Liver (tissue), 3 donors: ENCODE results near the gene KDM5B.

Experiments used
- CTCF ChIP-seq: fragments of 150-350 bp; IDR thresholded peaks from 2 replicates; pipeline ENCODE4 v1.5.1; 2017; ENCODE audit warnings: improper control_type of control experiment, low read depth, low read length; ENCODE audit not compliant: missing input control
- FOXA1 ChIP-seq: IDR thresholded peaks from 2 replicates; pipeline ENCODE4 v1.6.1; 2016; ENCODE audit warnings: antibody characterized with exemption
- GABPA ChIP-seq, 2 donors: IDR thresholded peaks in 1 of 2; conservative IDR thresholded peaks in 1 of 2; 2 replicates each; pipeline ENCODE4 v1.6.1; 2016; ENCODE audit warnings: antibody characterized with exemption in 2 of 2, mild to moderate bottlenecking in 1 of 2, moderate library complexity in 1 of 2
- JUND ChIP-seq, 2 donors: IDR thresholded peaks; 2 replicates each; pipeline ENCODE4 v1.6.1; 2016; ENCODE audit warnings: antibody characterized with exemption in 2 of 2
- MAX ChIP-seq: IDR thresholded peaks from 2 replicates; pipeline ENCODE4 v1.6.1; 2016; ENCODE audit warnings: antibody characterized with exemption
- RAD21 ChIP-seq, 2 donors: IDR thresholded peaks; 2 replicates each; pipeline ENCODE4 v1.6.1; 2016; ENCODE audit warnings: antibody characterized with exemption in 2 of 2, mild to moderate bottlenecking in 2 of 2
- REST ChIP-seq: IDR thresholded peaks from 2 replicates; pipeline ENCODE4 v1.6.1; 2016; ENCODE audit warnings: antibody characterized with exemption, mild to moderate bottlenecking
- SP1 ChIP-seq: IDR thresholded peaks from 2 replicates; pipeline ENCODE4 v1.6.1; 2018; ENCODE audit warnings: antibody characterized with exemption, mild to moderate bottlenecking
- YY1 ChIP-seq: IDR thresholded peaks from 2 replicates; pipeline ENCODE4 v1.6.1; 2016; ENCODE audit warnings: antibody characterized with exemption, mild to moderate bottlenecking
- donor health status: healthy.
- donor health status: healthy.

GRCh38 chr1:202688401-202688800 is 119.8 kb downstream of the KDM5B start:
- TF ChIP-seq MAX, result no peak
- no peak for TF ChIP-seq CTCF
- TF ChIP-seq SP1, result no peak
- no peak for TF ChIP-seq GABPA (IDR thresholded peaks at IDR 0.05 in 1 of 2, conservative IDR thresholded peaks at IDR 0.05 in 1 of 2)
- no peak for TF ChIP-seq FOXA1
- TF ChIP-seq JUND (IDR thresholded peaks at IDR 0.05), result no peak
- no peak for TF ChIP-seq REST
- no peak for TF ChIP-seq RAD21 (IDR thresholded peaks at IDR 0.05)
- TF ChIP-seq YY1, result no peak
